ENCODE data around the gene RBMS3.

The RBMS3 gene

GRCh38 chr3:29279286-29279685 is 1.6 kb upstream of the RBMS3 start:
- DNase-seq = no peak

GRCh38 chr3:29279806-29280205 is 1.1 kb upstream of the RBMS3 start:
- no peak for DNase-seq

- DNase-seq = no peak
Observed at GRCh38 chr3:29281094-29281343, 148 bp downstream of the RBMS3 start.

- DNase-seq = no peak
Observed at GRCh38 chr3:29281344-29282241, 722 bp downstream of the RBMS3 start.

- DNase-seq = no peak
Observed at GRCh38 chr3:29282427-29283230, 1.8 kb downstream of the RBMS3 start.

GRCh38 chr3:29283231-29284119 is 2.6 kb downstream of the RBMS3 start:
- DNase-seq = no peak

GRCh38 chr3:29284497-29284896 is 3.6 kb downstream of the RBMS3 start:
- no peak for DNase-seq

- DNase-seq = no peak
Observed at GRCh38 chr3:29285471-29286071, 4.7 kb downstream of the RBMS3 start.

GRCh38 chr3:29286478-29287240 is 5.8 kb downstream of the RBMS3 start:
- no peak for DNase-seq

GRCh38 chr3:29290596-29290995 is 9.7 kb downstream of the RBMS3 start:
- no peak for DNase-seq

- no peak for DNase-seq
Observed at GRCh38 chr3:29291260-29291981, 10.6 kb downstream of the RBMS3 start.

- DNase-seq = no peak
Observed at GRCh38 chr3:29291982-29292363, 11.1 kb downstream of the RBMS3 start.

GRCh38 chr3:29293421-29293820 is 12.6 kb downstream of the RBMS3 start:
- no peak for DNase-seq

GRCh38 chr3:29297998-29298397 is 17.1 kb downstream of the RBMS3 start:
- no peak for DNase-seq

GRCh38 chr3:29301332-29302019 is 20.6 kb downstream of the RBMS3 start:
- no peak for DNase-seq

GRCh38 chr3:29302619-29303018 is 21.7 kb downstream of the RBMS3 start:
- no peak for DNase-seq

GRCh38 chr3:29307295-29307694 is 26.4 kb downstream of the RBMS3 start:
- no peak for DNase-seq

GRCh38 chr3:29310865-29311264 is 30.0 kb downstream of the RBMS3 start:
- no peak for DNase-seq

GRCh38 chr3:29311795-29312194 is 30.9 kb downstream of the RBMS3 start:
- no peak for DNase-seq

- no peak for DNase-seq
Observed at GRCh38 chr3:29312395-29312794, 31.5 kb downstream of the RBMS3 start.

GRCh38 chr3:29312960-29313452 is 32.1 kb downstream of the RBMS3 start:
- DNase-seq = no peak
